Measurements from ENCODE around the gene OLIG3. TPM values are rescaled to one million over a fixed set of nuclear protein-coding genes. Genes with fewer than 3 reads are reported as not detected.

The OLIG3 gene
- total and polyA plus RNA-seq, 2 of the 8 experiments (the other 6 are each of a cell fraction or from before 2014, with no cell fraction given): 0.60 to 1.3 TPM

DNA sequence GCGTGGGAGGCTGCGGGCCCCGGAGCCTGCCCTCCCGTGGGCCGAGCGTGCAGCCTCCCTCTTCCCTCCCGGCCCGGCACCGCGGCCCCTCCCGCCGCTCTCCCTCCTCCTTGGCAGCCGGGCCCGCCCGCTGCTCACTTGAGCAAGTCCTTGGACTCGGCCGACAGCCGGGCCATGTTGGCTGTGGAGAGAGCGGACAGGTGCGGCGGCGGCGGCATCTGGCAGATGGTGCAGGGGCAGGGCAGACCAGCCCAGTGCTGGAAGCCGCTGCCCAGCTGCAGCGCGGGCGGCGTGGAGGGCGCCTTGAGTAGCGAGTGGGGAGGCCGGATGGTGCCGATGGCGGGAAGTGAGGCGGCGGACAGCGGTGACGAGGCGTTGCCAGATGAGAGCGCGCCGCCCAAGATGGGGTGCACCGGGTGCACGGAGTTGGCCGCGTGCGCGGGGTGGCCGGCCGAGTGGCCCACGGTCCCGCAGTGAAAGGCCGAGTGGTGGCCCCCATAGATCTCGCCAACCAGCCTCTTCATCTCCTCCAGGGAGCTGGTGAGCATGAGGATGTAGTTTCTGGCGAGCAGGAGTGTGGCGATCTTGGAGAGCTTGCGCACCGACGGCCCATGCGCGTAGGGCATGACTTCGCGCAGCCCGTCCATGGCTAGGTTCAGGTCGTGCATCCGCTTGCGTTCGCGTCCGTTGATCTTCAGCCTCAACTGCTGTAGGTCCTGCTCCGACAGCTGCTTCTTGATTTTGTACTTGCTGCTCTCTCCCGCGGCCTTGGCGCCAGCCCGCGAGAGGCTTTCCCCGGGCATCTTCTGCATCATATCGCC lies 766 bp downstream of the OLIG3 start:
- Histone ChIP-seq H4K5ac (ENCODE audit: insufficient read length, low read depth, low read length) (no peak overlapping the region), H3K18ac (ENCODE audit: extremely low read depth, low read length) (peak overlapping the region; percentile 68), H3K23ac (ENCODE audit: insufficient read length) (no peak overlapping the region), H3K14ac (ENCODE audit: insufficient read length) (no peak overlapping the region), H2AK5ac (ENCODE audit: low read depth, low read length) (no peak overlapping the region), H3K27ac (ENCODE audit: low read depth, low read length) (no peak overlapping the region), H2BK15ac (ENCODE audit: low read length) (peak overlapping the region; percentile 96), H4K8ac (ENCODE audit: extremely low read depth, insufficient read depth, low read length) (peak overlapping the region; percentile 77), H3K9ac (replicated peaks in 1 of 4; ENCODE audit: extremely low read depth in 1 of 4, low read depth in 3 of 4, low read length in 3 of 4) (no peak overlapping the region), H3K4ac (replicated peaks; ENCODE audit: insufficient read length, low read depth, low read length) (peak overlapping the region; percentile 1), H3K79me2 (ENCODE audit: control insufficient read depth in 1 of 2, insufficient read depth in 2 of 2, low read length in 2 of 2) (no peaks in the 10 kb centered on the region), H3K56ac (replicated peaks; ENCODE audit: insufficient read length, low read depth, low read length) (no peak overlapping the region), H4K20me1 (replicated peaks in 1 of 2; ENCODE audit: control insufficient read depth in 1 of 2, insufficient read depth in 2 of 2, low read length in 2 of 2) (no peaks in the 10 kb centered on the region), H3K4me2 (ENCODE audit: insufficient read depth in 1 of 2, low read depth in 2 of 2, low read length in 2 of 2) (peak overlapping the region; percentile 88 to 91), H3K36me3 (ENCODE audit: control insufficient read depth in 2 of 4, insufficient read depth in 4 of 4, low read length in 3 of 4) (no peaks in the 10 kb centered on the region), H3K9me3 (ENCODE audit: insufficient read depth in 2 of 2, low read depth in 1 of 2, low read length in 1 of 2) (no peaks in the 10 kb centered on the region), H2BK20ac (ENCODE audit: low read length) (peak overlapping the region; percentile 67), H3K27me3 (replicated peaks in 1 of 4; ENCODE audit: control insufficient read depth in 3 of 4, extremely low read depth in 1 of 4, insufficient read depth in 3 of 4, low read length in 3 of 4) (peaks cover 58 to 100% (median 93%) of the 10 kb centered on the region in 4 experiments), H2BK12ac (ENCODE audit: low read depth, low read length) (peak overlapping the region; percentile 96; the same call in 1 of the 2 replicates), H2AFZ (ENCODE audit: low read length) (peak overlapping the region; percentile 6; the same call in 1 of the 2 replicates), H3K4me1 (replicated peaks in 1 of 4; ENCODE audit: control insufficient read depth in 3 of 4, insufficient read depth in 4 of 4, low read length in 3 of 4) (peaks cover 10 to 60% (median 28%) of the 10 kb centered on the region in 4 experiments), H2BK120ac (replicated peaks; ENCODE audit: low read depth, low read length) (no peak overlapping the region), H2BK5ac (ENCODE audit: low read depth, low read length) (peak overlapping the region; percentile 63; the same call in 1 of the 2 replicates), H4K91ac (replicated peaks; ENCODE audit: insufficient read length, low read length) (peak overlapping the region; percentile 77), H3K23me2 (ENCODE audit: low read depth, low read length) (peaks cover 34% of the 10 kb centered on the region), H3K4me3 (ENCODE audit: extremely low read depth in 1 of 4, insufficient read depth in 2 of 4, low read depth in 3 of 4, low read length in 4 of 4) (peak overlapping the region; percentile 32 to 61 (median 40)), H3K79me1 (ENCODE audit: low read depth, low read length) (no peaks in the 10 kb centered on the region)
- no peak for FAIRE-seq
- CTCF ChIA-PET (ENCODE audit: partially characterized antibody): interaction anchor here (0.9 to 4.8 kb wide), 4 partner anchors 16 to 148 kb away, joined by 3 to 55 read pairs (median 3); no protein-coding TSS in a partner anchor
- POLR2A ChIA-PET (ENCODE audit: partially characterized antibody): interaction anchor here (1.4 kb wide), 1 partner anchor 20 kb away, joined by 3 read pairs; no protein-coding TSS in a partner anchor
- peak in 1 of 2 experiments; percentile 82 for DNase-seq (ENCODE audit: low read depth in 1 of 2, low spot score in 2 of 2)
- WGBS, 2 experiments (ENCODE audit: extremely low coverage in 1 of 2, insufficient coverage in 1 of 2, insufficient read length in 1 of 2, insufficient replicate concordance in 2 of 2, low coverage in 1 of 2, low lambda C conversion rate in 2 of 2, missing lambda C conversion rate in 1 of 2): 2% methylated on average over 59 of the region's 77 CpGs; no CpG with 5 or more reads in 1 of the 2 experiments
- TF ChIP-seq KDM5A (IDR thresholded peaks at IDR 0.05; ENCODE audit: low read length): no peak
- TF ChIP-seq RFX5 (IDR thresholded peaks at IDR 0.05; ENCODE audit: borderline replicate concordance, low read depth, low read length): no peak
- TF ChIP-seq ASH2L (IDR thresholded peaks at IDR 0.05; ENCODE audit: low read length): peak; percentile 17
- TF ChIP-seq NANOG (IDR thresholded peaks at IDR 0.05; ENCODE audit: insufficient read depth, low read depth, low read length, poor library complexity, severe bottlenecking): peak; percentile 10
- TF ChIP-seq E2F6 (IDR thresholded peaks at IDR 0.05): peak; percentile 95
- TF ChIP-seq POLR2AphosphoS5 (IDR thresholded peaks at IDR 0.05; ENCODE audit: low read depth, low read length): no peak
- no peak for TF ChIP-seq HDAC6 (IDR thresholded peaks at IDR 0.05; ENCODE audit: low read depth, low read length)
- TF ChIP-seq EZH2 (IDR thresholded peaks at IDR 0.05; ENCODE audit: low read depth, low read length, severe bottlenecking): peak; percentile 96
- TF ChIP-seq RNF2 (IDR thresholded peaks at IDR 0.05; ENCODE audit: borderline replicate concordance, low read depth, low read length, missing control alignments, poor library complexity, severe bottlenecking): peak; percentile 78
- peak; percentile 42; the same call in 1 of the 2 replicates for TF ChIP-seq YY1 (IDR thresholded peaks at IDR 0.05; ENCODE audit: low read depth, low read length)
